T-helper 1 cell treated with Interleukin-12 subunit alpha and Interleukin-12 subunit beta and Interleukin-4 antibody, amounts not matched to agents 30 ng/mL and 1 ng/mL, for 36 hours (primary cell): ENCODE data around the gene HHLA2. TPM values are rescaled to one million over a fixed set of nuclear protein-coding genes. Genes with fewer than 3 reads are reported as not detected.

Experiments
- intact Hi-C: fragments of 100-400 bp; cut with micrococcal nuclease; formaldehyde crosslinking; loops from one replicate; pipeline ENCODE4 v1.15.1; 2024
- total RNA-seq: library from RNA; stranded (reverse); gene quantifications from 2 replicates; pipeline ENCODE4 v1.2.3, GENCODE V29; 2022

HHLA2 gene
- total RNA-seq, 1 donor from 2014 or later = 3.3 TPM

- intact Hi-C loops = no loop called here
Measured at GRCh38 chr3:108388136-108389132, 92.1 kb downstream of the HHLA2 start.

DNA sequence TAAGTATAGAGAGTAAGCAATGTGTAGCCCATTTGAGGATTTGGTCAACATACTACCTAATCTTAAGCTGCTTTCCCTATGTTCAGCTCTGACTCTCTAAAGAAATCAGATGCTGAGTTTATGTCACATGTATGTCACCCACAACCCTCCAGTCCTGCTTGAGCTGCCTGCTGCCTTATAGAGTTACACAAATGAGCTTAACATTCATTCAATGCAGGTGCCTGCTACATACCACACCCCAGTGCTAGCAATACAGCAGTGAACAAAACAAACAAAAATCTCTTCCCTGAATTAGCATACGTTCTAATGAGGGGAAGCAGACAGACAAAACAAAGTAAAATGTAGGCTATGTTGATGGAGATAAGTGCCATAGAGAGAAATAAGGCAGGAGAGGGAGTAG is 93.0 kb downstream of the HHLA2 start:
- intact Hi-C loops = no loop called here

DNA sequence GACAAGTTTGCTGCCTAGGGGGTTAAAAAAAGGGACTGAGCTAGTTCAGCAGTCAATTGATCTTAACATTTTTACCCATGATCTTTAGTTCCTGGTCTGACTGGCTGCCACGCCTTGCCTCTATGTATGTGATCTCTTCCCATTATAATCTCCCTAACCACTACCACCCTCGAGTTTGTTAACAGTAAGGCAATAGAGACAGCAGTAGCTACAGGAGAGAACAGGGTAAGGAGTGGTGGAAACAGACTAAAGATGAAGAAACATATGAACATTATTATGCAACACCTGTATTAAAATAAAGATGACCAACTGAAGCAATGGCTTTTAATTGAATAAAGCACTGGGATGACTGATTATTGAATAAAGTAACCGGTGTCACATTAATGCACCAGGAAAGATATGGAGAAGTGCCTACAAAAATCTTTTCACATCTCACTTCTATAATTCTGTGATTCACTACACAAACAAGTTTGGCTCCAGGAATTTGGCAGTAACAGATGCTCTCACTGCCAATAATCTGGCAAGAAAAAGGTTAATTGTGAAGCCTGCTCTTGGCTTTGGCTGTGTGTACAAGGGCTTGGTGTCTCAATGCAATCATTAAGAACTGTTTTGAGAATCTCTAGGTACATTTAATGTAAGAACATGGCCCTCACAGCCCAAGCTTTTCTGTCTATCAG is 95.7 kb downstream of the HHLA2 start:
- intact Hi-C loops = no loop called here

DNA sequence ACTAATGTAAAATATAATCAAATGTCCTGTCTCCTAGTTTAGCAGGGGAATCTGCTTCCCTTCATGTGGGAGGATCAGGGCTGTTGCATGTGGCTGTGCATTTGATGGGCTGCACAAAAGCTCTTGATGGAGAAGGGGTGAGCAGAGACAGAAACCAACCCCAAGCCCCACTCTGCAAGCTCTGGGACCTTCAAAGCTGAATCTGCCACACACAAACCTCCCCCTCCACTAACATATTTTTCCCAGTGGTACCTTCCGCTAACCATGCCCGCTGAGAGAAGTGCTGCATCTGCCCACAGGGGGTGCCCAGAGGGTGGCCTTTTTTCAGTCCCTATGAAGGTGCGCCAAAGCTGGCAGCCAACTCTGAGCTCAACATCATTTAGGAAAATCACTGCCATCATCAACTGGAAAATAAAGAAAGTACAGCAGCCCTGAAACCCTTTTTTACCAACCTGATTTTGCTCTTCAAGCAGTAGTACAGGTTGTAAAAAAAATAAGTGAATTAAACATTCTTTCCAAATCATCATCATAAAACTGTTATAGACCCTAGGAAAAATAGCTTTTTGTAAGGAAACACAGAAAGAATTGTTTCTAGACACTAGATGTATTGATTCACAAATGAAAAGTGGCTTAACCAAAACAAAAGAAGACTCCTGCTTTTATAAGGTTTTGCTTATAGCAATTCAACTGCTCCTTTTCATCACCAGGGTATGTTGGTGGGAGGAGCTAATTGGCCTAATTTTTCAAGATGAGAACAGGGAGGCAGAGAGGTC is 97.0 kb downstream of the HHLA2 start:
- intact Hi-C loops = no loop called here

DNA sequence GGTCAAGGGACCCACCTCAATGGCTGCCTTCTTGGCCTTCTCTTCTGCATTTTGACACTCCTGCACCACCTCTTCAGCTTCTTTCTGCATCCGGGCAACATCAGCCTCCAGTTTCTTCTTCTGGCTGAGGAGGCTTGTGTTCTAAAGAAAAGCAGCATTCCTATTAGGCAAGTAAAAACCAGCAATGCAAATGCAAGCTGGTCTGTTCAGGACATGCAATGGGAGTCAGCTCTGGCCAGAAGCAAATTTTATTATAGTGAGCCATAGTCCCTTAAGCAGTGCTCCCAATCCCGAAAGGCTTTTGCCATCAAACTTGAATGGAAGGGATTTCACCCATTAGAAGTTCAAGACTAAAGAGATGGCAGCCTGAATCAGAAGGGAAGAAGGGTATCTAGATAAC is 97.7 kb downstream of the HHLA2 start:
- intact Hi-C loops = no loop called here

DNA sequence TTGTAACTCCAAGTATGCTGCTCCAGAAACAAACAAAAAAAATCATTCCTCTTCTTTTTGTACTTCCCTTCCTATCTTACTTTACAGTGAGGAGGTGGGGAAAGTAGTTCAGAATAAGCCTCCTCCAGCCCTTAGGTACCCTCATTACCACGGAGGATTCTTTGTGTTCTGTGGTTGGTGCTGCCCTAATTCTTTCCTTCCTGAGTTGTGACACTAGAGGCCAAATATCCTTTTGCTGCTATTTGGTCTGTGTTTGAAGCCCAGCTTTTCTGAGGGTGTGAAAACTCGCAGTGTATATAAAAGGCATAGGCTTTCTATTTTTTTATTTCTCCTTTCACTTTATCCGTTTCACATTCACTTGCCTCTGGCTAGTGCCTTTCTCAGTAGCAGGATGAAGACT is 98.2 kb downstream of the HHLA2 start:
- intact Hi-C loops = no loop called here

- intact Hi-C loops = no loop called here
Measured at GRCh38 chr3:108396336-108396735, 100.0 kb downstream of the HHLA2 start.

DNA sequence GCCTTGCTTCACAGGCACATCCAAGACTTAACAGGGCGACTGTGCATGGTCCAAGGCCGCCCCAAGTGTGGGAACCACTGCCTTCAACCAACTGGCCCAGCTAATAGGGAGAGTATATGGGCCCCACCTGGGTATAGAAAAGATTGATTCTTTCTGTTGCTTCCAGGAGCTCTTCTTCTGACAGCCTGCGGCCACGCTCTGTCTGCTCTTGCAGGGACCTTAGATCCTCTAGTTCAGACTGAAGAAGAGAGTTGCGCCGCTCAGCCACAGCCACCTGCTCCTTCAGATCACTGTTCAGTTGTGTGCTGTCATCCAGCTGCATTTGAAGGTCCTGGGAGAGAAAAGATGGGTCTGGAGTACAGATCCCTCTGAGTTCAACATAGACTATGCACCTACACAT is 102.2 kb downstream of the HHLA2 start:
- intact Hi-C loops = no loop called here

DNA sequence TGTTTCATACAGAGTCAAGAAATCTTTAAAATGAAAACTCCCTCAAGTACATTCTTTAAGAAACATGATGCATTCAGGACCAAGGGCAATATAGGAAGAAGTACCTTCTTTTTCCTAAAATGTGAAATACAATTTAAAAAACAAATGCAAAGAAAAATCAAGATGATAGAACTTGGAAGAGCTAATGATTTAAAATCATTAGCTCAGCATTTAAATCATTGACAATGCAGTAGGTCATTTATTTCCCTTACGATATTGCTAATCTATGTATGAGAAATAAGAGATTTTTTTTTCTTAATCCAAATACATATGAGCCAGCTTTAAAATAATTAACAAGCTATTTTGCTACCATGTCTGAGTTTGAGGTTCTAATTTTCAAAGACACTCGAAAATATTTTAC is 105.5 kb downstream of the HHLA2 start:
- intact Hi-C loops = loop anchor here (10.0 kb wide), 2 partner anchors 347 to 707 kb away; no protein-coding TSS in a partner anchor

DNA sequence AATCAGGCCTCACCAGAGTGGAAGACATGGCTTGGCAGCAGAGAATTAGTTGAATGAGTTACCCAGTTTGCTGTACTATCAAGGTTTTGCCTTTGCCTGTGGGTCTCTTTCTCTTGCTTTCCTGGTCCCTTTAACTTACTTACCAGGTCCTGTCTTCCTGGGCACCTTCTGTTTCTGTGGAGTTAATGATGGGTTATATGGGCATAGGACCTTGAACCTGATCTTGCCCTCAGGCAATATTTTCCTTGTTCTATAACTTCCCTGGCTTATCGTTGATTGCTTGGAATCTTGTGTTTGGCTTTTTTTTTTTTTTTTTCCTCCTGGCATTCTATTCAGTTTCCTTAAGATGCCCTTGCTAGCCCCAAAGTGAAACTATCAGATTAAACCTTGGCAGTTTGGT is 106.8 kb downstream of the HHLA2 start:
- intact Hi-C loops = loop anchor here (10.0 kb wide), 2 partner anchors 348 to 708 kb away; no protein-coding TSS in a partner anchor

GRCh38 chr3:108403686-108404345 is 107.5 kb downstream of the HHLA2 start:
- intact Hi-C loops = loop anchor here (10.0 kb wide), 2 partner anchors 349 to 709 kb away; no protein-coding TSS in a partner anchor

DNA sequence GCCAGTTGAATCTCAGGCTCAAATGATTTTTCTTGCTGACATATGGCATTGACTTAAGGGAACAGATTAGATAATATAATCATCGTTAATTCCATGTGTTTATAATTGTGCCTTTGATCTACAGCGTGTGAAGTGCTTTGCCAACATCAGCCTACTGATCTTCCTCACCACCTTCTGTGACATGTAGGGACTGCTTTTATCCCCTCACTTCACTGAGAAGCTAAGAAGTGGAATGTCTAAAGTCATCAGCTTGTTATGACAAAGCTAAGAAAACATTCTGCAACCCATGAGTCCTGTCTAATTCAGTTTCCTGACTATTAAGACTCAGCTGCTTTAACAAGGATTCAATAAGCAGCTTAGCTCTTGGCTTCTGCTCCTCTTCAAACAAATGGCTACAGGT is 108.0 kb downstream of the HHLA2 start:
- intact Hi-C loops = loop anchor here (10.0 kb wide), 2 partner anchors 350 to 710 kb away; no protein-coding TSS in a partner anchor

- intact Hi-C loops = loop anchor here (1.0 to 10.0 kb wide), 8 partner anchors 71 to 1169 kb away; partner anchors contain the start of gene IFT57
Measured at GRCh38 chr3:108406063-108406660, 109.8 kb downstream of the HHLA2 start.

GRCh38 chr3:108406661-108407206 is 110.4 kb downstream of the HHLA2 start:
- intact Hi-C loops = loop anchor here (1.0 to 10.0 kb wide), 8 partner anchors 71 to 1169 kb away; partner anchors contain the start of gene IFT57

DNA sequence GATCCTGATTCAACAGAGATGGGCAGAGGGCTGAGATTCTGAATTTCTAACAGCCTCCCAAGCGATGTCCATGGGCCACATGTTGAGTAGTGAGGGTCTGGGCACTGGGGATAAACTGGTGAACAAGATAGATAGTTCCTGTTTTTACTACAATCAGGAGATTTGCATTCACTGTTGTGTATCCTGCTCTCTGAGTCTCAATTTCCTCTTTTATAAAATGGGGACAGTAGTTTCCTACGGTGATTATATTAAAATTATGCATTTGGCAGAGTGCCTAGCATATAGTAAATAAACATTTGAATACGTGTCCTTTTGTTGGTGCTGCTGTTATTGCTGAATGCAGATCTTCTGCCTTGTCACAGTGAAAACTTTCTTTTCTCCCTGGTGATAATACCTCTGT is 111.5 kb downstream of the HHLA2 start:
- intact Hi-C loops = loop anchor here (2.0 to 10.0 kb wide), 4 partner anchors 319 to 1171 kb away; no protein-coding TSS in a partner anchor

DNA sequence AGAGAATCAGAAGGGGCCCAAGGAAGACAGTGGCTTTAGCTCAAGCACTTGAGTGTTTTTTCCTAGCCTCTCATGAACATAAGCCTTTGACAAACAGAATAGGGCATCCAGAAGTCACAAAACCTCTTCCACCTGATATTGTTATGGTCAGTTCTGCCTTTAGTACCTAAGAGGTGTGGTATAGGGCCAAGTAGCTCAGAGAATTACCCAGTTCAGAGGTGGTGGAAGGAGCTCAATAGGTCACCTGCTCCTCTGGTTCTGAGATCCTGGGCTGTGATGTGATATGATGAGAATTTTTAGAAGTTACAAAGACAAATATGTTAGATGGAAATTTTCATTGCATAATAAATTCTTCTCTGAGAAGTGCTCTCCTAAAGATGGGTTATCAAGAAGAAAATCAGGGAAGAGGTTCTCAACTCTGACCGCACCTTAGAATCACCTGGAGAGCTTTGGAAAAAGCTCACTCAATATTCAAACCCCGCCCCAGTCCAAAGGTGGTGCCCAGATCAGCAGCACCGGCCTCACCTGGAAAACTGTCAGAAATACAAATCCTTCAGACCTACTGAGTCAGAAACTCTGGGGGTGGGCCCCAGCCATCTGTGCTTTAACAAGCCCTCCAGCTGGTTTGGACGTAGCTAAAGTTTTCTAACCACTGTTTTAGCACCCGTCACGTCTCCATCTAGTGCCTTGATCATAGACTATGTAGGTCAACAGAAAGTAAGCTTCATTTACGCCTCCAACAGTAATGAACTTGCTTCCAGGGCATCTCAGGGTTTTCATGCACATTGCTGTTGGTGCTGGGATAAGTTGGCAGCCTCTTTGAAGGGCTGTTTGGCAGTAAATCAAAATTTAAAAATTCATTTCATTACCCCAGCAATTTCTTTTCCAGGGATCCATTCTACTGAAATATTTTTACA is 112.8 kb downstream of the HHLA2 start:
- intact Hi-C loops = loop anchor here (5.0 to 10.0 kb wide), 3 partner anchors 354 to 1172 kb away; no protein-coding TSS in a partner anchor

GRCh38 chr3:108409800-108410178 is 113.4 kb downstream of the HHLA2 start:
- intact Hi-C loops = loop anchor here (5.0 to 10.0 kb wide), 3 partner anchors 355 to 1172 kb away; no protein-coding TSS in a partner anchor

DNA sequence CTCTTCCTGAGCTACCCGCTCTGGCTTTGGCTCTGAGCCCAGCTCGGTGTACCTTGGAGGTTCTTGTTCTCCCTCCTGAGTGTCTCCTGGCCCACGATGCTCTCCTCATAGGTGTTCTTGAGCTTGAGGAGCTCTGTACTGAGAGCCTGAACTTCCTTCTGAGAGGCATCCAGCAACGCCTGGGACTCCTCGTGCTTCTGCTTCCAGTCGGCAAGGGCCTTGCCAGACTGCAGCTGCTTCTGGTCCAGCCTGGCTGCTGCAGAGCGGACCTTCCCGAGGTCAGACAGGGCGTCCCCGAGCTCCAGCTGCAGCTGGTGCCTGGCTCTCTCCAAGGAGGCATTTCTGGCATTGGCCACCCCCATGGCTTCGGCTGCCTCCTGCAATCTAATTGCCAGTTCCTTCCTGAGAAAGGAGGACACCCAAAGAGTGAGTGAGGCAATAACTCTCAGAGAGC is 114.2 kb downstream of the HHLA2 start:
- intact Hi-C loops = no loop called here
